K562 (cell line): ENCODE data around the gene TRAPPC5. TPM values are rescaled to one million over a fixed set of nuclear protein-coding genes. Genes with fewer than 3 reads are reported as not detected.
A peak's percentile ranks its signal among the peaks of the same experiment; 100 is the strongest.

Experiments
- ATAC-seq: fragments of 200-7000 bp; cut with Tn5 transposase; 3 replicates; pipeline ENCODE4 v1.9.1; 2020; ENCODE audit warnings: moderate library complexity
- BruUV-seq: library from RNA; stranded (reverse); fragments of 400-500 nt; replicated peaks from 2 replicates; lab custom pipeline; 2021; lab: Mats Ljungman, UMichigan
- CTCF ChIA-PET: fragments of 300-600 bp; formaldehyde crosslinking; extraction: SDS; loops from one replicate; lab custom pipeline; 2021; ENCODE audit warnings: low intra/inter-chr PET ratio; lab: Yijun Ruan, JAX
- POLR2A ChIA-PET: fragments of 300-600, 350-650 bp; sonication (Branson Sonifier 250); formaldehyde crosslinking; extraction: SDS; loops from one replicate; lab custom pipeline; 2021; ENCODE audit warnings: antibody characterized with exemption, inconsistent platforms; lab: Yijun Ruan, JAX
- DNase-seq, 4 experiments: peaks; one replicate each; pipeline versions ENCODE4 v3.0.0 to v3.0.0-alpha.2; 2011 to 2018; ENCODE audit warnings: low spot score in 3 of 4, mixed read lengths in 3 of 4; ENCODE audit errors: extremely low read depth in 1 of 4
- FAIRE-seq: peaks from 2 replicates; lab custom pipeline; 2011; peaks lifted over from hg19 to GRCh38; lab: Jason Lieb, UNC
- H2AFZ ChIP-seq: 2 replicates; pipeline ENCODE4 v1.6.0; 2011; ENCODE audit warnings: low read depth, low read length, control low read depth, inconsistent platforms
- H3K27ac ChIP-seq: fragments of 200-600 bp; 3 replicates; pipeline ENCODE4 v1.8.0; 2011; ENCODE audit warnings: low read depth, mild to moderate bottlenecking, control low read depth, inconsistent platforms, low read length, moderate library complexity, mixed read lengths; ENCODE audit errors: extremely low read depth
- H3K27me3 ChIP-seq, 2 experiments: fragments of 300-600 bp in 1 of 2; 2 replicates in 1 of 2; 3 replicates in 1 of 2; pipeline versions ENCODE4 v1.6.0 to v1.8.0; 2011; ENCODE audit warnings: inconsistent platforms in 2 of 2, low read length in 2 of 2, mild to moderate bottlenecking in 1 of 2, mixed read lengths in 1 of 2, moderate library complexity in 1 of 2; ENCODE audit not compliant: control insufficient read depth in 2 of 2, insufficient read depth in 2 of 2
- H3K36me3 ChIP-seq: fragments of 300-600 bp; 3 replicates; pipeline ENCODE4 v1.8.0; 2011; ENCODE audit warnings: mild to moderate bottlenecking, low read length, inconsistent platforms; ENCODE audit not compliant: control insufficient read depth, insufficient read depth
- H3K4me1 ChIP-seq, 2 experiments: fragments of 200-600 bp in 1 of 2; replicated peaks in 1 of 2; 2 replicates in 1 of 2; 3 replicates in 1 of 2; pipeline versions ENCODE4 v1.5.1 to v1.8.0; 2011; ENCODE audit warnings: inconsistent platforms in 2 of 2, low read length in 2 of 2, mild to moderate bottlenecking in 1 of 2, mixed read lengths in 1 of 2, moderate library complexity in 1 of 2; ENCODE audit not compliant: control insufficient read depth in 2 of 2, insufficient read depth in 2 of 2
- H3K4me2 ChIP-seq: 2 replicates; pipeline ENCODE4 v1.6.1; 2011; ENCODE audit warnings: low read length, control low read depth, inconsistent platforms, mixed read lengths; ENCODE audit not compliant: insufficient read depth
- H3K4me3 ChIP-seq: fragments of 200-600 bp; sonication (generic), shearing (Covaris generic); 2 replicates; pipeline ENCODE4 v1.5.1; 2016; ENCODE audit warnings: control low read depth, inconsistent platforms
- H3K79me2 ChIP-seq: fragments of 200-600 bp; 3 replicates; pipeline ENCODE4 v1.8.0; 2011; ENCODE audit warnings: low read length, inconsistent platforms; ENCODE audit not compliant: control insufficient read depth, insufficient read depth
- H3K9ac ChIP-seq, 2 experiments: 2 replicates each; pipeline versions ENCODE4 v1.6.0 to v1.6.1; 2011; ENCODE audit warnings: low read depth in 2 of 2, low read length in 2 of 2, control low read depth in 1 of 2, inconsistent platforms in 1 of 2, mild to moderate bottlenecking in 1 of 2, mixed read lengths in 1 of 2; ENCODE audit not compliant: insufficient read depth in 1 of 2
- H3K9me1 ChIP-seq: one replicate; pipeline ENCODE4 v1.6.0; 2011; ENCODE audit warnings: inconsistent platforms, mild to moderate bottlenecking, low read length, moderate library complexity; ENCODE audit not compliant: control insufficient read depth, insufficient read depth
- H3K9me3 ChIP-seq: replicated peaks from 2 replicates; pipeline ENCODE4 v1.5.1; 2011; ENCODE audit warnings: low read depth, low read length, inconsistent platforms; ENCODE audit not compliant: control insufficient read depth, insufficient read depth
- H4K20me1 ChIP-seq: replicated peaks from 2 replicates; pipeline ENCODE4 v1.6.1; 2011; ENCODE audit warnings: low read length, inconsistent platforms, mixed read lengths; ENCODE audit not compliant: control insufficient read depth, insufficient read depth
- E2F8 ChIP-seq: fragments of 450-650 bp; IDR thresholded peaks from 2 replicates; pipeline ENCODE4 v1.7.1; 2018; ENCODE audit warnings: mild to moderate bottlenecking, low read depth; ENCODE audit not compliant: partially characterized antibody
- KDM2B ChIP-seq: fragments of 250-450 bp; sonication (Bioruptor Pico); IDR thresholded peaks from 2 replicates; pipeline ENCODE4 v1.8.0; 2021; ENCODE audit warnings: mild to moderate bottlenecking, moderate library complexity
- NFIX ChIP-seq: fragments of 250-450 bp; sonication (Bioruptor Pico); IDR thresholded peaks from 2 replicates; pipeline ENCODE4 v1.4.0; 2020; ENCODE audit warnings: low read depth, mild to moderate bottlenecking, moderate library complexity
- SMAD2 ChIP-seq: fragments of 150-350 bp; IDR thresholded peaks from 2 replicates; pipeline ENCODE4 v1.6.1; 2014; ENCODE audit warnings: low read depth, mild to moderate bottlenecking, low read length
- SP1 ChIP-seq: sonication (generic); formaldehyde crosslinking; IDR thresholded peaks from 2 replicates; pipeline ENCODE4 v1.8.1; 2022; ENCODE audit warnings: mild to moderate bottlenecking, missing genetic modification reagents
- THRAP3 ChIP-seq: fragments of 450-650 bp; IDR thresholded peaks from 2 replicates; pipeline ENCODE4 v1.6.1; 2016; ENCODE audit warnings: mild to moderate bottlenecking, inconsistent platforms, borderline replicate concordance
- ZFPM2 ChIP-seq: fragments of 250-450 bp; sonication (Bioruptor Pico); IDR thresholded peaks from 2 replicates; pipeline ENCODE4 v1.5.1; 2022; ENCODE audit warnings: mild to moderate bottlenecking
- ZNF184 ChIP-seq: sonication (generic); formaldehyde crosslinking; IDR thresholded peaks from 2 replicates; pipeline ENCODE4 v1.5.0; 2020; ENCODE audit warnings: missing genetic modification reagents
- WGBS: fragments of 100-300 bp; shearing (Covaris generic); methylation state at CpG from one replicate; pipeline ENCODE4 v1.1.6; 2016; ENCODE audit warnings: low coverage, mixed read lengths; ENCODE audit not compliant: insufficient coverage; ENCODE audit errors: missing lambda C conversion rate; 5-methylcytosine and 5-hydroxymethylcytosine counted together
- in situ Hi-C: fragments of 300-500 bp; cut with MboI; formaldehyde crosslinking; loops from 4 replicates; pipeline ENCODE4 v1.15.0; 2018; ENCODE audit warnings: inconsistent platforms, mixed read lengths
- intact Hi-C: fragments of 100-400 bp; cut with micrococcal nuclease; formaldehyde crosslinking; loops from 2 replicates; pipeline ENCODE4 v1.14.2; 2022
- polyA plus RNA-seq, 8 experiments: library from polyadenylated mRNA; depleted of rRNA in 4 of 8; stranded (reverse) in 5 of 8; unstranded in 3 of 8; fragments of >200 nt; fragmentation: Nextera tagmentation in 2 of 8; fragmentation: Illumina TruSeq in 1 of 8; extraction: Ambion mirVana in 2 of 8; extraction: Trizol in 1 of 8; gene quantifications; 2 replicates each; pipeline versions ENCODE4 v1.2.1 to v1.2.3, GENCODE V29; 2011 to 2014; ENCODE audit warnings: inconsistent platforms in 1 of 8, missing spikeins in 1 of 8
- total RNA-seq, 7 experiments: library from RNA; depleted of rRNA in 6 of 7; stranded (reverse); fragments of >200 nt in 6 of 7; fragmentation: Illumina TruSeq in 2 of 7; extraction: Trizol in 2 of 7; gene quantifications; 2 replicates each; pipeline versions ENCODE4 v1.2.1 to v1.2.3, GENCODE V29; 2011 to 2021; ENCODE audit warnings: low replicate concordance in 1 of 7

Gene TRAPPC5
- total and polyA plus RNA-seq, 9 of the 15 experiments (the other 6 are each of a cell fraction or from before 2014, with no cell fraction given) = 2.0 to 76.9 (median 29.3) TPM

DNA sequence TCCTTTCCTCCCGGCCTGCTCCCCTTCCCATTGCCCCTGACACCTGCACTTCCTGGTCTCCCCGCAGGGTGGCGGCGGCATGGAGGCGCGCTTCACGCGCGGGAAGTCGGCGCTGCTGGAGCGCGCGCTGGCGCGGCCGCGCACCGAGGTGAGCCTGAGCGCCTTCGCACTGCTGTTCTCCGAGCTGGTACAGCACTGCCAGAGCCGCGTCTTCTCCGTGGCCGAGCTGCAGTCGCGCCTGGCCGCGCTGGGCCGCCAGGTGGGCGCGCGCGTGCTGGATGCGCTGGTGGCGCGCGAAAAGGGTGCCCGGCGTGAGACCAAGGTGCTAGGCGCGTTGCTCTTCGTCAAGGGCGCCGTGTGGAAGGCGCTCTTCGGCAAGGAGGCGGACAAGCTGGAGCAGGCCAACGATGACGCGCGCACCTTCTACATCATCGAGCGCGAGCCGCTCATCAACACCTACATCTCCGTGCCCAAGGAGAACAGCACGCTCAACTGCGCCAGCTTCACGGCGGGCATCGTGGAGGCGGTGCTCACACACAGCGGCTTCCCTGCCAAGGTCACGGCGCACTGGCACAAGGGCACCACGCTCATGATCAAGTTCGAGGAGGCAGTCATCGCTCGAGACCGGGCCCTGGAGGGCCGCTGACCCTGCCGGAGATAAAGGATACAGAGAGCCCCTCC is 1.7 kb downstream of the TRAPPC5 start:
- Histone ChIP-seq H3K27ac (no peak overlapping the region), H3K4me3 (no peak overlapping the region), H3K9me1 (peaks cover 3% of the 10 kb centered on the region), H3K79me2 (peaks cover 15% of the 10 kb centered on the region; the same call in 2 of the 3 replicates), H3K27me3 (peaks cover 0 to 6% of the 10 kb centered on the region in 2 experiments; a peak in 2 of 5 replicates), H3K4me1 (peaks cover 10 to 28% of the 10 kb centered on the region in 2 experiments; a peak in 4 of 5 replicates), H2AFZ (no peak overlapping the region), H3K9ac (no peak overlapping the region), H4K20me1 (no peaks in the 10 kb centered on the region), H3K36me3 (peaks cover 10% of the 10 kb centered on the region; the same call in 2 of the 3 replicates), H3K9me3 (no peaks in the 10 kb centered on the region), H3K4me2 (no peak overlapping the region)
- TSS peak; percentile 75 for BruUV-seq
- TF ChIP-seq ZFPM2 (CRISPR knock-in tag) = no peak
- no peak for TF ChIP-seq SMAD2
- TF ChIP-seq KDM2B (CRISPR knock-in tag) = no peak
- no peak for TF ChIP-seq E2F8
- TF ChIP-seq THRAP3 = no peak
- no peak for TF ChIP-seq ZNF184 (CRISPR knock-in tag)
- TF ChIP-seq NFIX (CRISPR knock-in tag) = no peak
- no peak for TF ChIP-seq SP1 (CRISPR knock-in tag)
- CTCF ChIA-PET = interaction anchor here (0.6 to 1.1 kb wide), 2 partner anchors 114 to 329 kb away, joined by 3 to 6 read pairs; no protein-coding TSS in a partner anchor
- in situ Hi-C loops = loop anchor here (5.0 to 10.0 kb wide), 2 partner anchors 115 to 328 kb away; no protein-coding TSS in a partner anchor
- DNase-seq = no peak
- no peak for FAIRE-seq
- ATAC-seq = no peak
- 97% methylated on average over 33 of the region's 74 CpGs for WGBS
- POLR2A ChIA-PET = no interaction called here
- intact Hi-C loops = loop anchor here (10.0 kb wide), 1 partner anchor 328 kb away; no protein-coding TSS in a partner anchor
